HEK293 (cell line): ENCODE measurements around the gene PARP3.

Experiments
- CTCF ChIA-PET: fragments of 350-600 bp; formaldehyde crosslinking; extraction: SDS; loops from one replicate; lab custom pipeline; 2021; ENCODE audit warnings: antibody characterized with exemption; lab: Yijun Ruan, JAX
- POLR2A ChIA-PET: fragments of 300-600 bp; formaldehyde crosslinking; extraction: SDS; loops from one replicate; lab custom pipeline; 2020; ENCODE audit warnings: antibody characterized with exemption, inconsistent platforms; lab: Yijun Ruan, JAX
- H3K27ac ChIP-seq: fragments of 200-500 bp; sonication (Bioruptor generic); 2 replicates; pipeline ENCODE4 v1.5.1; 2014; ENCODE audit warnings: low read depth, low read length, control low read depth, inconsistent platforms; ENCODE audit errors: extremely low read depth
- H3K36me3 ChIP-seq, 2 experiments: fragments of 200-500 bp in 1 of 2; sonication (Bioruptor generic) in 1 of 2; 1 replicate in 1 of 2; 2 replicates in 1 of 2; pipeline ENCODE4 v1.5.1; 2014 to 2017; ENCODE audit warnings: inconsistent platforms in 2 of 2, low read length in 2 of 2; ENCODE audit not compliant: control insufficient read depth in 2 of 2, insufficient read depth in 1 of 2
- H3K4me1 ChIP-seq: fragments of 200-500 bp; sonication (Bioruptor generic); 2 replicates; pipeline ENCODE4 v1.5.1; 2014; ENCODE audit warnings: mild to moderate bottlenecking, low read length, inconsistent platforms; ENCODE audit not compliant: control insufficient read depth, insufficient read depth
- H3K4me3 ChIP-seq: 2 replicates; pipeline ENCODE4 v1.5.1; 2011; ENCODE audit warnings: low read depth, mild to moderate bottlenecking, control low read depth, low read length, moderate library complexity
- H3K9me3 ChIP-seq: fragments of 200-500 bp; sonication (Bioruptor generic); 2 replicates; pipeline ENCODE4 v1.5.1; 2014; ENCODE audit warnings: low read depth, low read length, inconsistent platforms; ENCODE audit not compliant: control insufficient read depth, insufficient read depth
- AEBP2 ChIP-seq: fragments of 450-650 bp; formaldehyde crosslinking; IDR thresholded peaks from 2 replicates; pipeline ENCODE4 v1.5.1; 2016; ENCODE audit warnings: missing biosample characterization, missing genetic modification characterization, borderline replicate concordance
- EGR2 ChIP-seq: fragments of 450-650 bp; formaldehyde crosslinking; IDR thresholded peaks from 2 replicates; pipeline ENCODE4 v1.5.1; 2016; ENCODE audit warnings: low read depth, missing biosample characterization, missing genetic modification characterization
- GLIS2 ChIP-seq: fragments of 450-650 bp; formaldehyde crosslinking; IDR thresholded peaks from 2 replicates; pipeline ENCODE4 v1.5.1; 2016; ENCODE audit warnings: missing biosample characterization, missing genetic modification characterization
- REPIN1 ChIP-seq: fragments of 450-650 bp; formaldehyde crosslinking; IDR thresholded peaks from 2 replicates; pipeline ENCODE4 v1.5.1; 2017; ENCODE audit warnings: missing biosample characterization, missing genetic modification characterization, low read depth
- ZBTB11 ChIP-seq: fragments of 450-650 bp; formaldehyde crosslinking; conservative IDR thresholded peaks from 2 replicates; pipeline ENCODE4 v1.5.1; 2016; ENCODE audit warnings: low read depth, missing biosample characterization, missing genetic modification characterization
- ZBTB17 ChIP-seq: fragments of 450-650 bp; formaldehyde crosslinking; IDR thresholded peaks from 2 replicates; pipeline ENCODE4 v1.5.1; 2016; ENCODE audit warnings: missing biosample characterization, missing genetic modification characterization
- ZNF211 ChIP-seq: fragments of 450-650 bp; formaldehyde crosslinking; IDR thresholded peaks from 2 replicates; pipeline ENCODE4 v1.5.1; 2016; ENCODE audit warnings: low read depth, missing biosample characterization, missing genetic modification characterization
- ZNF324 ChIP-seq: fragments of 450-650 bp; formaldehyde crosslinking; IDR thresholded peaks from 2 replicates; pipeline ENCODE4 v1.5.1; 2016; ENCODE audit warnings: missing biosample characterization, missing genetic modification characterization
- ZNF514 ChIP-seq: fragments of 450-650 bp; formaldehyde crosslinking; IDR thresholded peaks from 2 replicates; pipeline ENCODE4 v1.5.1; 2016; ENCODE audit warnings: missing biosample characterization, missing genetic modification characterization
- ZNF624 ChIP-seq: fragments of 450-650 bp; formaldehyde crosslinking; IDR thresholded peaks from 2 replicates; pipeline ENCODE4 v1.5.1; 2017; ENCODE audit warnings: missing biosample characterization, missing genetic modification characterization

PARP3 gene

GRCh38 chr3:51962854-51963530 is 20.8 kb downstream of the PARP3 start:
- no peaks in the 10 kb centered on the region for H3K9me3 ChIP-seq
- TF ChIP-seq ZNF514 (no peak), ZBTB17 (peak; percentile 55; the same call in 1 of the 2 replicates)
- TF ChIP-seq, all 188 proteins: peak for 1
- 0 out of 2 replicates have a peak, but pooled peaks cover under 1% of the 10 kb centered on the region for H3K4me1 ChIP-seq
- CTCF ChIA-PET: interaction anchor here (0.7 to 2.4 kb wide), 3 partner anchors 11 to 141 kb away, joined by 5 to 12 read pairs (median 8); partner anchors contain the start of genes ABHD14A, ABHD14B, PARP3 and RRP9
- H3K36me3 ChIP-seq: peaks cover 0 to 25% of the 10 kb centered on the region in 2 experiments; a peak in 1 of 3 replicates
- no peak overlapping the region for H3K27ac ChIP-seq
- no peak overlapping the region for H3K4me3 ChIP-seq
- POLR2A ChIA-PET: no interaction called here

GRCh38 chr3:51963951-51964451 is 21.8 kb downstream of the PARP3 start:
- peaks cover 0 to 18% of the 10 kb centered on the region in 2 experiments; a peak in 1 of 3 replicates for H3K36me3 ChIP-seq
- H3K4me1 ChIP-seq: 0 out of 2 replicates have a peak, but pooled peaks cover 2% of the 10 kb centered on the region
- no peak overlapping the region for H3K4me3 ChIP-seq
- CTCF ChIA-PET: interaction anchor here (2.3 kb wide), 1 partner anchor 10 kb away, joined by 12 read pairs; the partner anchor contains the start of genes ABHD14A and ABHD14B
- TF ChIP-seq EGR2 (tag by site-specific recombination) (peak; percentile 46), REPIN1 (no peak)
- no peaks in the 10 kb centered on the region for H3K9me3 ChIP-seq
- POLR2A ChIA-PET: no interaction called here
- H3K27ac ChIP-seq: no peak overlapping the region

- no peak for TF ChIP-seq AEBP2 (tag by site-specific recombination)
- no peak for TF ChIP-seq ZNF211
- no peak for TF ChIP-seq ZNF324
- no peak overlapping the region for H3K4me3 ChIP-seq
- ChIA-PET POLR2A (interaction anchor here (0.8 kb wide), 1 partner anchor 26 kb away, joined by 3 read pairs; no protein-coding TSS in a partner anchor), CTCF (interaction anchor here (1.2 to 2.3 kb wide), 2 partner anchors 10 to 23 kb away, joined by 3 to 12 read pairs; partner anchors contain the start of genes ABHD14A, ABHD14B, PARP3 and RRP9)
- H3K27ac ChIP-seq: no peak overlapping the region
- 0 out of 2 replicates have a peak, but pooled peaks cover 2% of the 10 kb centered on the region for H3K4me1 ChIP-seq
- H3K36me3 ChIP-seq: peaks cover 0 to 12% of the 10 kb centered on the region in 2 experiments; a peak in 1 of 3 replicates
- no peaks in the 10 kb centered on the region for H3K9me3 ChIP-seq
These were observed 22.4 kb downstream of the PARP3 start for GRCh38 chr3:51964521-51964920.

GRCh38 chr3:51966016-51966415 is 23.9 kb downstream of the PARP3 start:
- peaks cover 0 to 2% of the 10 kb centered on the region in 2 experiments; a peak in 1 of 3 replicates for H3K36me3 ChIP-seq
- ChIA-PET CTCF (interaction anchor here (0.6 to 0.7 kb wide), 2 partner anchors 22 to 216 kb away, joined by 3 to 4 read pairs; no protein-coding TSS in a partner anchor), POLR2A (interaction anchor here (1.6 kb wide), 1 partner anchor 17 kb away, joined by 6 read pairs; no protein-coding TSS in a partner anchor)
- no peaks in the 10 kb centered on the region for H3K9me3 ChIP-seq
- H3K4me3 ChIP-seq: no peak overlapping the region
- no peak overlapping the region for H3K27ac ChIP-seq
- no peak for TF ChIP-seq ZNF624 (tag by site-specific recombination)
- H3K4me1 ChIP-seq: 0 out of 2 replicates have a peak, but pooled peaks cover 2% of the 10 kb centered on the region

- Histone ChIP-seq H3K27ac (no peak overlapping the region; the same call in 1 of the 2 replicates), H3K4me1 (0 out of 2 replicates have a peak, but pooled peaks cover 2% of the 10 kb centered on the region), H3K4me3 (peak overlapping the region; percentile 56), H3K9me3 (no peaks in the 10 kb centered on the region), H3K36me3 (peaks cover 0 to 6% of the 10 kb centered on the region in 2 experiments; a peak in 1 of 3 replicates)
- TF ChIP-seq GLIS2 (tag by site-specific recombination) (0 out of 2 replicates have a peak, but pooled peaks have one; percentile 1), ZBTB11 (tag by site-specific recombination) (no peak)
- POLR2A ChIA-PET: interaction anchor here (1.6 kb wide), 1 partner anchor 16 kb away, joined by 6 read pairs; no protein-coding TSS in a partner anchor
- CTCF ChIA-PET: interaction anchor here (1.0 kb wide), 1 partner anchor 24 kb away, joined by 3 read pairs; no protein-coding TSS in a partner anchor
These were observed 24.3 kb downstream of the PARP3 start for GRCh38 chr3:51966486-51966885.
